Measurements from ENCODE around the gene MXD1. TPM values are rescaled to one million over a fixed set of nuclear protein-coding genes. Genes with fewer than 3 reads are reported as not detected.

Gene MXD1
- total RNA-seq, 1 experiment from 2014 or later, result 0.35 TPM

GRCh38 chr2:69973335-69973735 lies 58.4 kb downstream of the MXD1 start:
- Histone ChIP-seq H3K27me3 (ENCODE audit: control insufficient read depth, insufficient read depth, low read length) (no peaks in the 10 kb centered on the region; the same call in 1 of the 2 replicates), H3K4me3 (ENCODE audit: insufficient read depth, low read depth, low read length) (no peak overlapping the region), H3K36me3 (replicated peaks; ENCODE audit: control insufficient read depth, insufficient read depth, low read length) (no peaks in the 10 kb centered on the region)
- DNase-seq, result no peak

- DNase-seq, result peak; percentile 66
- H3K4me3 ChIP-seq (ENCODE audit: insufficient read depth, low read depth, low read length), result no peak overlapping the region
- no peaks in the 10 kb centered on the region; the same call in 1 of the 2 replicates for H3K27me3 ChIP-seq (ENCODE audit: control insufficient read depth, insufficient read depth, low read length)
- no peaks in the 10 kb centered on the region for H3K36me3 ChIP-seq (replicated peaks; ENCODE audit: control insufficient read depth, insufficient read depth, low read length)
Measured at GRCh38 chr2:69975136-69975852, 60.4 kb downstream of the MXD1 start.

- no peak for DNase-seq
- Histone ChIP-seq H3K36me3 (replicated peaks; ENCODE audit: control insufficient read depth, insufficient read depth, low read length) (no peaks in the 10 kb centered on the region), H3K27me3 (ENCODE audit: control insufficient read depth, insufficient read depth, low read length) (no peaks in the 10 kb centered on the region; the same call in 1 of the 2 replicates), H3K4me3 (ENCODE audit: insufficient read depth, low read depth, low read length) (no peak overlapping the region)
Measured at GRCh38 chr2:69975853-69976462, 61.0 kb downstream of the MXD1 start.

GRCh38 chr2:69977186-69977585 lies 62.3 kb downstream of the MXD1 start:
- no peak overlapping the region for H3K4me3 ChIP-seq (ENCODE audit: insufficient read depth, low read depth, low read length)
- H3K27me3 ChIP-seq (ENCODE audit: control insufficient read depth, insufficient read depth, low read length), result no peaks in the 10 kb centered on the region; the same call in 1 of the 2 replicates
- H3K36me3 ChIP-seq (replicated peaks; ENCODE audit: control insufficient read depth, insufficient read depth, low read length), result no peaks in the 10 kb centered on the region
- peak; percentile 66 for DNase-seq

GRCh38 chr2:69977906-69978482 lies 63.1 kb downstream of the MXD1 start:
- DNase-seq, result no peak
- H3K36me3 ChIP-seq (replicated peaks; ENCODE audit: control insufficient read depth, insufficient read depth, low read length), result no peaks in the 10 kb centered on the region
- H3K27me3 ChIP-seq (ENCODE audit: control insufficient read depth, insufficient read depth, low read length), result no peaks in the 10 kb centered on the region; the same call in 1 of the 2 replicates

GRCh38 chr2:69979902-69980807 lies 65.2 kb downstream of the MXD1 start:
- DNase-seq, result no peak
- no peaks in the 10 kb centered on the region for H3K27me3 ChIP-seq (ENCODE audit: control insufficient read depth, insufficient read depth, low read length)
- no peak overlapping the region for H3K4me3 ChIP-seq (ENCODE audit: insufficient read depth, low read depth, low read length)
- no peaks in the 10 kb centered on the region for H3K36me3 ChIP-seq (replicated peaks; ENCODE audit: control insufficient read depth, insufficient read depth, low read length)

More at GRCh38 chr2:69977906-69978482, 63.1 kb downstream of the MXD1 start:
- no peak overlapping the region for H3K4me3 ChIP-seq (ENCODE audit: insufficient read depth, low read depth, low read length)

- no peak for DNase-seq
- Histone ChIP-seq H3K36me3 (replicated peaks; ENCODE audit: control insufficient read depth, insufficient read depth, low read length) (no peaks in the 10 kb centered on the region), H3K27me3 (ENCODE audit: control insufficient read depth, insufficient read depth, low read length) (no peaks in the 10 kb centered on the region), H3K4me3 (ENCODE audit: insufficient read depth, low read depth, low read length) (no peak overlapping the region)
Measured at GRCh38 chr2:69983392-69983966, 68.6 kb downstream of the MXD1 start.

GRCh38 chr2:69985216-69985615 lies 70.3 kb downstream of the MXD1 start:
- Histone ChIP-seq H3K27me3 (ENCODE audit: control insufficient read depth, insufficient read depth, low read length) (no peaks in the 10 kb centered on the region), H3K36me3 (replicated peaks; ENCODE audit: control insufficient read depth, insufficient read depth, low read length) (no peaks in the 10 kb centered on the region), H3K4me3 (ENCODE audit: insufficient read depth, low read depth, low read length) (no peak overlapping the region)
- no peak for DNase-seq

GRCh38 chr2:69985688-69986087 lies 70.8 kb downstream of the MXD1 start:
- Histone ChIP-seq H3K27me3 (ENCODE audit: control insufficient read depth, insufficient read depth, low read length) (no peaks in the 10 kb centered on the region), H3K36me3 (replicated peaks; ENCODE audit: control insufficient read depth, insufficient read depth, low read length) (no peaks in the 10 kb centered on the region), H3K4me3 (ENCODE audit: insufficient read depth, low read depth, low read length) (no peak overlapping the region)
- DNase-seq, result no peak

GRCh38 chr2:69986691-69987090 lies 71.8 kb downstream of the MXD1 start:
- Histone ChIP-seq H3K36me3 (replicated peaks; ENCODE audit: control insufficient read depth, insufficient read depth, low read length) (no peaks in the 10 kb centered on the region), H3K27me3 (ENCODE audit: control insufficient read depth, insufficient read depth, low read length) (no peaks in the 10 kb centered on the region), H3K4me3 (ENCODE audit: insufficient read depth, low read depth, low read length) (no peak overlapping the region)
- no peak for DNase-seq

- no peak for DNase-seq
- H3K36me3 ChIP-seq (replicated peaks; ENCODE audit: control insufficient read depth, insufficient read depth, low read length), result no peaks in the 10 kb centered on the region
- no peaks in the 10 kb centered on the region for H3K27me3 ChIP-seq (ENCODE audit: control insufficient read depth, insufficient read depth, low read length)
- no peak overlapping the region for H3K4me3 ChIP-seq (ENCODE audit: insufficient read depth, low read depth, low read length)
Measured at GRCh38 chr2:69988086-69988635, 73.3 kb downstream of the MXD1 start.

GRCh38 chr2:69989009-69989408 lies 74.1 kb downstream of the MXD1 start:
- Histone ChIP-seq H3K36me3 (replicated peaks; ENCODE audit: control insufficient read depth, insufficient read depth, low read length) (no peaks in the 10 kb centered on the region), H3K4me3 (ENCODE audit: insufficient read depth, low read depth, low read length) (no peak overlapping the region), H3K27me3 (ENCODE audit: control insufficient read depth, insufficient read depth, low read length) (no peaks in the 10 kb centered on the region)
- DNase-seq, result peak; percentile 50

GRCh38 chr2:69989441-69990105 lies 74.7 kb downstream of the MXD1 start:
- no peaks in the 10 kb centered on the region for H3K27me3 ChIP-seq (ENCODE audit: control insufficient read depth, insufficient read depth, low read length)

More at GRCh38 chr2:69989441-69990105, 74.7 kb downstream of the MXD1 start:
- no peak overlapping the region for H3K4me3 ChIP-seq (ENCODE audit: insufficient read depth, low read depth, low read length)
- H3K36me3 ChIP-seq (replicated peaks; ENCODE audit: control insufficient read depth, insufficient read depth, low read length), result no peaks in the 10 kb centered on the region
- peak; percentile 29 for DNase-seq
